A549 (cell line): ENCODE results near the gene CCP110. TPM values are rescaled to one million over a fixed set of nuclear protein-coding genes. Genes with fewer than 3 reads are reported as not detected.
A peak's percentile ranks its signal among the peaks of the same experiment; 100 is the strongest.

Experiments used
- ATAC-seq, 2 experiments: fragments of 200-7000 bp in 1 of 2; fragments of >200 bp in 1 of 2; cut with Nextera tagmentation in 1 of 2; cut with Tn5 transposase in 1 of 2; 3 replicates each; pipeline versions ENCODE4 v1.8.0 to v1.9.1; 2018 to 2020; ENCODE audit warnings: mild to moderate bottlenecking in 1 of 2, moderate library complexity in 1 of 2
- CTCF ChIA-PET: fragments of 300-600 bp; sonication (Branson Sonifier 250); formaldehyde crosslinking; extraction: SDS; loops from one replicate; lab custom pipeline; 2021; ENCODE audit warnings: antibody characterized with exemption, inconsistent platforms; lab: Yijun Ruan, JAX
- POLR2A ChIA-PET: fragments of 350-600 bp; formaldehyde crosslinking; extraction: SDS; loops from one replicate; lab custom pipeline; 2021; ENCODE audit warnings: antibody characterized with exemption, inconsistent platforms; lab: Yijun Ruan, JAX
- DNase-seq, 2 experiments: peaks; one replicate each; pipeline versions ENCODE4 v3.0.0 to v3.0.0-alpha.2; 2011 to 2016; ENCODE audit warnings: low read depth in 1 of 2, low spot score in 1 of 2
- FAIRE-seq: peaks from 2 replicates; lab custom pipeline; 2011; peaks lifted over from hg19 to GRCh38; lab: Jason Lieb, UNC
- H3K27ac ChIP-seq, 2 experiments: fragments of >200 bp; sonication (Bioruptor Twin); formaldehyde crosslinking; 3 replicates each; pipeline ENCODE4 v1.5.1; 2016 to 2017
- H3K4me1 ChIP-seq: fragments of >200 bp; sonication (Bioruptor Twin); formaldehyde crosslinking; 3 replicates; pipeline ENCODE4 v1.6.1; 2016
- H3K4me2 ChIP-seq: fragments of >200 bp; sonication (Bioruptor Twin); formaldehyde crosslinking; 3 replicates; pipeline ENCODE4 v1.6.1; 2016
- H3K4me3 ChIP-seq: fragments of >200 bp; sonication (Bioruptor Twin); formaldehyde crosslinking; 3 replicates; pipeline ENCODE4 v1.5.1; 2016
- H3K9me3 ChIP-seq: fragments of >200 bp; sonication (Bioruptor Twin); formaldehyde crosslinking; 3 replicates; pipeline ENCODE4 v1.6.1; 2016
- BCL3 ChIP-seq: fragments of >200 bp; sonication (Bioruptor Twin); formaldehyde crosslinking; IDR thresholded peaks from 3 replicates; pipeline ENCODE4 v1.6.1; 2016
- CEBPB ChIP-seq, 2 experiments: fragments of >200 bp in 1 of 2; sonication (Bioruptor Twin) in 1 of 2; formaldehyde crosslinking in 1 of 2; IDR thresholded peaks; 2 replicates each; pipeline ENCODE4 v1.6.1; 2012 to 2016
- CHD2 ChIP-seq: fragments of 150-350 bp; IDR thresholded peaks from 2 replicates; pipeline ENCODE4 v1.6.1; 2014; ENCODE audit warnings: low read length; ENCODE audit not compliant: partially characterized antibody
- E2F6 ChIP-seq: IDR thresholded peaks from 2 replicates; pipeline ENCODE4 v1.6.1; 2012; ENCODE audit warnings: low read depth, borderline replicate concordance
- EP300 ChIP-seq, 2 experiments: fragments of >200 bp; sonication (Bioruptor Twin); formaldehyde crosslinking; IDR thresholded peaks; 2 replicates in 1 of 2; 3 replicates in 1 of 2; pipeline ENCODE4 v1.6.1; 2016 to 2017
- ESRRA ChIP-seq: fragments of 150-350 bp; IDR thresholded peaks from 2 replicates; pipeline ENCODE4 v1.6.1; 2014; ENCODE audit warnings: mild to moderate bottlenecking, low read length, borderline replicate concordance
- FOSB ChIP-seq: fragments of 250-450 bp; sonication (Bioruptor Pico); IDR thresholded peaks from 2 replicates; pipeline ENCODE4 v1.5.0; 2020; ENCODE audit warnings: mild to moderate bottlenecking, moderate library complexity
- FOSL2 ChIP-seq, 2 experiments: fragments of 450-650 bp in 1 of 2; fragments of >200 bp in 1 of 2; sonication (Bioruptor Twin) in 1 of 2; formaldehyde crosslinking; IDR thresholded peaks; 2 replicates each; pipeline versions ENCODE4 v1.5.0 to v1.6.1; 2016 to 2020; ENCODE audit warnings: mild to moderate bottlenecking in 1 of 2, moderate library complexity in 1 of 2
- GATA3 ChIP-seq: IDR thresholded peaks from 2 replicates; pipeline ENCODE4 v1.6.1; 2012; ENCODE audit warnings: borderline replicate concordance
- HEYL ChIP-seq: fragments of 250-450 bp; sonication (Bioruptor Pico); IDR thresholded peaks from 2 replicates; pipeline ENCODE4 v1.8.0; 2021; ENCODE audit warnings: mild to moderate bottlenecking, moderate library complexity
- HOXA7 ChIP-seq: fragments of 250-450 bp; sonication (Bioruptor Pico); IDR thresholded peaks from 2 replicates; pipeline ENCODE4 v1.5.0; 2020; ENCODE audit warnings: mild to moderate bottlenecking, moderate library complexity
- JUN ChIP-seq, 2 experiments: fragments of >200 bp; sonication (Bioruptor Twin); formaldehyde crosslinking; IDR thresholded peaks; 2 replicates in 1 of 2; 3 replicates in 1 of 2; pipeline ENCODE4 v1.6.1; 2016 to 2017
- KDM1A ChIP-seq: fragments of 200-600 bp; sonication (generic); IDR thresholded peaks from 2 replicates; pipeline ENCODE4 v1.6.1; 2016; ENCODE audit warnings: low read depth, mild to moderate bottlenecking
- KDM5A ChIP-seq: fragments of 200-600 bp; sonication (generic); IDR thresholded peaks from 2 replicates; pipeline ENCODE4 v1.6.1; 2016; ENCODE audit warnings: antibody characterized with exemption, mild to moderate bottlenecking
- MAFK ChIP-seq: fragments of 450-650 bp; IDR thresholded peaks from 2 replicates; pipeline ENCODE4 v1.6.1; 2014; ENCODE audit not compliant: partially characterized antibody
- MAX ChIP-seq: IDR thresholded peaks from 2 replicates; pipeline ENCODE4 v1.6.1; 2012
- NFE2L2 ChIP-seq: fragments of 150-350 bp; conservative IDR thresholded peaks from 2 replicates; pipeline ENCODE4 v1.6.1; 2014; ENCODE audit warnings: low read length
- NR3C1 ChIP-seq: fragments of >200 bp; sonication (Bioruptor Twin); formaldehyde crosslinking; IDR thresholded peaks from 3 replicates; pipeline ENCODE4 v1.6.1; 2017
- PHF8 ChIP-seq: fragments of 200-600 bp; sonication (generic); IDR thresholded peaks from 2 replicates; pipeline ENCODE4 v1.6.1; 2016; ENCODE audit warnings: low read depth, mild to moderate bottlenecking, antibody characterized with exemption, moderate library complexity, borderline replicate concordance
- POLR2A ChIP-seq: IDR thresholded peaks from 2 replicates; pipeline ENCODE4 v1.6.1; 2012; ENCODE audit warnings: mild to moderate bottlenecking, low read length
- REST ChIP-seq: fragments of 200-600 bp; sonication (generic); IDR thresholded peaks from 2 replicates; pipeline ENCODE4 v1.6.1; 2016; ENCODE audit warnings: antibody characterized with exemption, mild to moderate bottlenecking, moderate library complexity
- SREBF2 ChIP-seq: fragments of 450-650 bp; IDR thresholded peaks from 2 replicates; pipeline ENCODE4 v1.6.1; 2014; ENCODE audit warnings: mild to moderate bottlenecking, moderate library complexity
- ZC3H11A ChIP-seq: fragments of 450-650 bp; IDR thresholded peaks from 2 replicates; pipeline ENCODE4 v1.6.1; 2014; ENCODE audit warnings: antibody characterized with exemption, mild to moderate bottlenecking
- ZFP36 ChIP-seq: fragments of 450-650 bp; IDR thresholded peaks from 2 replicates; pipeline ENCODE4 v1.6.1; 2014; ENCODE audit warnings: borderline replicate concordance; ENCODE audit not compliant: partially characterized antibody
- WGBS: methylation state at CpG from one replicate; pipeline ENCODE4 v1.1.6; 2017; ENCODE audit errors: missing lambda C conversion rate; 5-methylcytosine and 5-hydroxymethylcytosine counted together
- polyA plus RNA-seq, 4 experiments: library from polyadenylated mRNA; depleted of rRNA in 3 of 4; stranded (reverse); fragments of >200 nt; fragmentation: RNase III in 1 of 4; extraction: RNeasy Plus Mini Kit Qiagen cat#74134 plus additional on column Dnase treatment in 1 of 4; gene quantifications; 2 replicates in 3 of 4; 3 replicates in 1 of 4; pipeline ENCODE4 v1.2.3, GENCODE V29; 2011 to 2017
- TF ChIP-seq, protein P1 (sequence below): fragments of 150-350 bp; IDR thresholded peaks from 2 replicates; pipeline ENCODE4 v1.6.1; 2014; ENCODE audit warnings: low read depth, mild to moderate bottlenecking, low read length
- TF ChIP-seq, protein P2 (sequence below): fragments of 450-650 bp; IDR thresholded peaks from 2 replicates; pipeline ENCODE4 v1.6.1; 2014; ENCODE audit warnings: antibody characterized with exemption

The CCP110 gene
- polyA plus RNA-seq, 2 of the 4 experiments (the other 2 are of a cell fraction), result 11.3 to 15.3 TPM

DNA sequence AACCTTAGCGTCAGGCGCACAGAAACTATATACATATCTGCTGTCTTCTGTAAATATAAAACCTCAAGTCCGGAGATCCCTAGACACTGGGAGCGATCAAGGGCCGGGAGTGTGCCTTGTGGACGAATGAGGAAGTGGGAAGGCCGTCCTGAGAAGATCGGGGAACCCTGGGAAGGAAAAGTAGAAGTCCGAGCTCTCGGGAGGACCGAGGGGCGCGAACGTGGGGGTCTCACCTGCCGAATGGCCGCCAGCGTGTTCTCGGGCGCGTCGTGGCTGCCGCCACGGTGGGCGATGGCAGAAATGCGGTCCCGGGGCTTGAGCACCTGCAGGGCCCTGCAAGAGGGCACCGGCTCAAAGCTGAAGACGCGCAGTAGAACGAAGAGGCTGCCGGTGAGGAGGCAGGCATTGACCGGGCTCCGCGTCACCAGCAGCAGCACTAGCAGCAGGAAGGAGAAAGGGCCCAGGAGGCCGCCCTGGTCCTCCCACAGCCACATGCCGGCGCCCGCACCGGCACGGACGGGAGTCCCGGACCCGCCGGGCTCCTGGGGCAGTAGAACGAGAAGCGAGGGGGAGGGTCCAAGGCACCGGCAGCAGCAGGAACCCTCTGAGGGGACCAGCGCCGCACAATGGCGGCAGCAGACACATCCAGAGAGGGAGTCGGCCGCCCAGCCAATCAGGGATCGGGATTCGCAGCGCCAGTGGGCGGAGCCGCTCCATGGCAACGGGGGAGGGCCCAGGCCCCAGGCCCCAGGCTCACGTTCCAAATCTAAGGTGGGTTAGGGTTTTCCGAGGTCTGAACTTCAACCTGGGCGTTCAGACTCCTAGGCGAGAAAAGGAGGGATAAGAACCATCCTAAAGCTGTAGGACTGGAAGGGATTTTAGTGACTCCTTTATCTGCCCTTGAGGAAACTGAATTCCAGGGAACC lies 2.0 kb upstream of the CCP110 start, which contains the start of gene GDE1:
TSS of gene GDE1 (minus strand) at position 628 of the 926 bp plus-strand sequence. CDS start at position 494, 134 bp downstream.
- no peak for FAIRE-seq
- WGBS, result under 1% methylated on average over 39 of the region's 62 CpGs
- CTCF ChIA-PET, result interaction anchor here (1.1 to 3.9 kb wide), 2 partner anchors 15 to 19 kb away, joined by 3 to 19 read pairs; no protein-coding TSS in a partner anchor
- DNase-seq, result peak; percentile 90 to 94
- peak; percentile 88 to 91 for ATAC-seq
- no peaks in the 10 kb centered on the region for H3K9me3 ChIP-seq
- peak within 1 kb of the TSS; percentile 74 for H3K4me3 ChIP-seq
- peak within 1 kb of the TSS; percentile 86 for H3K4me2 ChIP-seq
- peak; percentile 87 for TF ChIP-seq POLR2A
- 0 out of 2 replicates have a peak, but pooled peaks have one; percentile 32 for TF ChIP-seq KDM5A
- no peak for TF ChIP-seq NR3C1
- peak; percentile 78; the same call in 2 of the 3 replicates for TF ChIP-seq BCL3
- TF ChIP-seq CHD2, result no peak
- TF ChIP-seq EP300 (IDR thresholded peaks at IDR 0.05), result no peak
- TF ChIP-seq HEYL (CRISPR knock-in tag), result no peak
- TF ChIP-seq JUN (IDR thresholded peaks at IDR 0.05), result peak in 1 of 2 experiments; percentile 72; a peak in 1 of 5 replicates
- TF ChIP-seq KDM1A, result 0 out of 2 replicates have a peak, but pooled peaks have one; percentile 40
- TF ChIP-seq ZC3H11A, result no peak
- peak; percentile 81 for TF ChIP-seq PHF8
- no peak for TF ChIP-seq ESRRA
- TF ChIP-seq, protein P1, sequence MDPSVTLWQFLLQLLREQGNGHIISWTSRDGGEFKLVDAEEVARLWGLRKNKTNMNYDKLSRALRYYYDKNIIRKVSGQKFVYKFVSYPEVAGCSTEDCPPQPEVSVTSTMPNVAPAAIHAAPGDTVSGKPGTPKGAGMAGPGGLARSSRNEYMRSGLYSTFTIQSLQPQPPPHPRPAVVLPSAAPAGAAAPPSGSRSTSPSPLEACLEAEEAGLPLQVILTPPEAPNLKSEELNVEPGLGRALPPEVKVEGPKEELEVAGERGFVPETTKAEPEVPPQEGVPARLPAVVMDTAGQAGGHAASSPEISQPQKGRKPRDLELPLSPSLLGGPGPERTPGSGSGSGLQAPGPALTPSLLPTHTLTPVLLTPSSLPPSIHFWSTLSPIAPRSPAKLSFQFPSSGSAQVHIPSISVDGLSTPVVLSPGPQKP, result no peak
- peak within 1 kb of the TSS; percentile 85 to 96 for H3K27ac ChIP-seq
- POLR2A ChIA-PET, result interaction anchor here (1.0 to 1.8 kb wide), 2 partner anchors 19 to 33 kb away, joined by 3 to 10 read pairs; partner anchors contain the start of gene VPS35L
- H3K4me1 ChIP-seq, result peaks cover 64% of the 10 kb centered on the region

DNA sequence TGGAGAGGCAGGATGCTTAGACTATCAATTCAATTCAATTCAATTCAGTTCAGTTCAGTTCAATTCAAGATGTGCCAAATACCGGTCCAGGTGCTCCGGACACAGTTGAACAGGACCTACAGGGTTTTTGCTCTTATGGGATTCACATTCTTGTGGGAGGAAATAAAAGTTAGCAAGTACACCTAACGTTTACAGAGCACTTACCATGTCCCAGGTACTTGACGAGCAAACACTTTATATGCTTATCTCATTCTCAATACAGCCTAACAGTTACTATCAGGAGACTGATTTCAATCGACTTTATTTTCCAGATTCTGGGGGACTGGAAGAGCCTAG lies 1.4 kb upstream of the CCP110 start:
- CTCF ChIA-PET, result interaction anchor here (3.9 kb wide), 1 partner anchor 19 kb away, joined by 19 read pairs; no protein-coding TSS in a partner anchor
- 34% methylated on average over 5 of the region's 5 CpGs for WGBS
- peak overlapping the region; percentile 86 for H3K4me2 ChIP-seq
- POLR2A ChIA-PET, result no interaction called here
- H3K4me3 ChIP-seq, result 0 out of 3 replicates have a peak overlapping the region, but pooled peaks have one; percentile 74
- DNase-seq, result no peak
- peaks cover 57% of the 10 kb centered on the region for H3K4me1 ChIP-seq
- H3K27ac ChIP-seq, result peak overlapping the region; percentile 4 to 96; a peak in 4 of 6 replicates
- no peak for TF ChIP-seq ESRRA
- no peak for TF ChIP-seq GATA3
- TF ChIP-seq NFE2L2, result no peak
- no peak for TF ChIP-seq CEBPB (IDR thresholded peaks at IDR 0.05)
- TF ChIP-seq MAX, result no peak
- no peak for TF ChIP-seq ZFP36
- no peak for TF ChIP-seq HOXA7 (CRISPR knock-in tag)
- TF ChIP-seq KDM1A, result no peak
- TF ChIP-seq E2F6, result no peak
- no peak for TF ChIP-seq REST
- no peak for TF ChIP-seq HEYL (CRISPR knock-in tag)
- TF ChIP-seq ZC3H11A, result no peak
- no peak for TF ChIP-seq SREBF2
- TF ChIP-seq MAFK, result no peak
- no peak for TF ChIP-seq FOSL2 (IDR thresholded peaks at IDR 0.05)
- no peak for TF ChIP-seq FOSL2 (CRISPR knock-in tag; IDR thresholded peaks at IDR 0.05)
- TF ChIP-seq, protein P2, sequence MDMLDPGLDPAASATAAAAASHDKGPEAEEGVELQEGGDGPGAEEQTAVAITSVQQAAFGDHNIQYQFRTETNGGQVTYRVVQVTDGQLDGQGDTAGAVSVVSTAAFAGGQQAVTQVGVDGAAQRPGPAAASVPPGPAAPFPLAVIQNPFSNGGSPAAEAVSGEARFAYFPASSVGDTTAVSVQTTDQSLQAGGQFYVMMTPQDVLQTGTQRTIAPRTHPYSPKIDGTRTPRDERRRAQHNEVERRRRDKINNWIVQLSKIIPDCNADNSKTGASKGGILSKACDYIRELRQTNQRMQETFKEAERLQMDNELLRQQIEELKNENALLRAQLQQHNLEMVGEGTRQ, result no peak
- TF ChIP-seq FOSB, result no peak
- H3K9me3 ChIP-seq, result no peaks in the 10 kb centered on the region
- no peak for FAIRE-seq
- ATAC-seq, result no peak
